GM21447 (cell line): ENCODE results near the gene CHAC1.
"Not testable (repeated sequence)": the region's sequence is repeated elsewhere in the genome, so short reads cannot be mapped to it uniquely, and the experiment has no call there.

Experiments used
- ATAC-seq: cut with Tn5 transposase; IDR thresholded peaks from one replicate; pipeline ENCODE4 v1.9.1; 2021; ENCODE audit not compliant: unreplicated experiment

CHAC1 gene

DNA sequence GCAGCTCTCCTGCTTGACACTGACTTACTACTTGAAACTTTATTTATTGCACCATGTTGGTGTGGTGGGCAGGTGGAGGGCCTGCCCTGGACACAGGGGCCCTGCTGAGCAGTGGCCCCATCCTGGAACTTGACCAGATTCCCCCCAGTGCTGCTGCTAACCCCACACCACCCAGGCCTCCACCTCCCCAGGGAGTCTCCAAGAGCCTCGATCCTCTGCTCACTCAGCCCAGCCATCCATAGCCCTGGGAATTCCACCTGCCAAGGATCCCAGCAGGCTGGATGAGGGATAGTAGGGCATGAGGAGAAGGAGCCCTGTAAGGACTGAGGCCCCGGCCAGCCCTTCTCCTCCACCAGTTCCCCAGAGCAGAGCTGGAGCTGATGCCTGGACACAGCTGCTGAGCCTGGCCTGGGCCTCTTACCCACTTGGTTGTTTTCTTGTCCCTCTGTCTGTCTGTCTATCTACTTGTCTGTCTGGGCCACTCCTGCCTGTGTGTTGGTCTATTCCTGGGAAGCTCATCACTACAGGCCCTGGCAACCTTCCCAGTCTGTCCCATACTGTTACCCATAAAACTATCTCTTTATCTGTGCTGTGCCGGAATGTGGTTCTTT, 2.8 kb downstream of the CHAC1 start:
- ATAC-seq = no peak

DNA sequence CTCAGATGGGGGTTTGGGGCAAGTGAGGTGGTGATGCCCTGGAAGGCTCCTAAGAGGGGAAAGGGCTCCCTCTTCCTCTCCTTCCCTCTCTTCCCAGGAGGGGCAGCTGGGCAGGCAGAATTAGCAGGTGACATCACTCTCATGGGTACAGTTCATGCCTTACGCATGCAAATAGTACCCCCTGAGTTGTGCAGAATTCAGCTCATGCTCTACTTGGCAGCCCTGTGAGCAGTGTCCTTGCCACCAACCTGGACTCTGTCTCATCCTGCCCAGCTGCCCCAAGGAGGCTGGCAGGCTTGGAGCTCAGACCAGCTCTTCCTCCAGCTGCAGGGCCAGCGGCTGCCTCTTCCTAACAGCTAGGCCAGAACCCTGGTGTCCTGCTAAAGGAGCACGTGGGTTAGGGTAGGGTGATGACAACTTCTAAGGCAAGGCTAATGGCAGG, 3.3 kb downstream of the CHAC1 start:
- ATAC-seq = no peak

DNA sequence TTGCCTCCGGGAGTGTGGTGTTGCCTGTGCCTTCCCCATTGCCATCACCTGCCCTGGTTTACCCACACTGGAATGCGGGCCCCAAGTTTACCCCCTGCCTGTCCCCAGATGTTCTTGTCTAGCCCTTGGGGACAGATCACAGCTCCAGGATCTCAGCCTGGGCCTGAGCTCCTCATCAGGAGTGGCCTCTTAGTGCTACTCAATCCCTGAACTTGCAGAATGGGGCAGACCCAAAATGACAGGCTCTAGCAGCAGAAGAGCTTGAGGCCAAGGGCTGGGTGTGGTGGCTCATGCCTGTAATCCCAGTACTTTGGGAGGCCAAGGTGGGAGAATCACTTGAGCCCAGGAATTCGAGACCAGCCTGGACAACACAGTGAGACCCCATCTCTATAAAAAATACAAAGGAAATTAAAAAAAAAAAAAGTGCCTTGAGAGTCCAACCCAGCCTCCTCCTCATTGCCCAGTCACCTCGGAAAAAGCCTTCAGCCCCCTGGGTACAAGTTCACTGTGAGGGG, 3.8 kb downstream of the CHAC1 start:
- no peak for ATAC-seq

DNA sequence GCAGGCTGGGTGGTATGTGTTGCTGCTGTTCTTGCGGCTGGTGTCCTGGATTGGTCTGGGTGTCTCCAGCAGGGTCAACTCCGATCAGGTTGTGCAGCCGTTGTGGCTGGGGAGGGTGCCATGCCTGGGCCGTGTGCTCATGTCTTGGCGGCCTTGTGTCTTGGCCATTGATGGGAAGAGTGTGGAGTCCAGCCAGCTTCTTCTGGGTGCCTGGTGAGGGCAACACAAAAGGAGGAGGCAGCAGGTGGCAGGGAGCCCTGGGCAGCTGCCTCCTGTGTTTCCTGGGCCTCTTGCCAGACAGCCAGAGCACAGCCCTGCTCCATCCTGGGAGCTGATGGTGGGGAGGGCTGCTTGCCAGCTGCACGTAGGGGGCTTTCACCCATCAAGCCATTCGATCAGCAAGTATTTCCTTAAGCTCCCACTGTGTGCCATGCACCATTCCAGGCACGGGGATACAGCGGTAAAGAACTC, 4.3 kb downstream of the CHAC1 start:
- ATAC-seq = no peak

DNA sequence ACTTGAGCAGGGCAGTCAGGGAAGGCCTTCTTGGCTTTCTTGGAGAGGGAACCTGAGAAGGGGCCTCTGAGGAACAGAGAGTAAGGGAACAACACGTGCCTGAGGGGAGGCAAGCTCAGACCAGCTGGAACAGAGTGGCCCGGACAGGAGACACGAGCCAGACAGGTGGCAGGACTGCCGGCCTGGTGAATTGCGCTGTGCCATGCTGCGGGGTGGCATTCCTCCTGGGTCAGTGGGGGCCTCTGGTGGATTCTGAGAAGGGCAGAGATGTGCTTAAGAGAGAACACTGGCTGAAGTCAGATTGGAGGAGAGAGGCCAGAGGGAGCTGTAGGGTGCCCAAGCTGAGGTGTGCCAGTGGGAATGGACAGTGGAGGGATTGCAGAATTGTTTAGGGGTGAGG, 4.9 kb downstream of the CHAC1 start:
- ATAC-seq = no peak

DNA sequence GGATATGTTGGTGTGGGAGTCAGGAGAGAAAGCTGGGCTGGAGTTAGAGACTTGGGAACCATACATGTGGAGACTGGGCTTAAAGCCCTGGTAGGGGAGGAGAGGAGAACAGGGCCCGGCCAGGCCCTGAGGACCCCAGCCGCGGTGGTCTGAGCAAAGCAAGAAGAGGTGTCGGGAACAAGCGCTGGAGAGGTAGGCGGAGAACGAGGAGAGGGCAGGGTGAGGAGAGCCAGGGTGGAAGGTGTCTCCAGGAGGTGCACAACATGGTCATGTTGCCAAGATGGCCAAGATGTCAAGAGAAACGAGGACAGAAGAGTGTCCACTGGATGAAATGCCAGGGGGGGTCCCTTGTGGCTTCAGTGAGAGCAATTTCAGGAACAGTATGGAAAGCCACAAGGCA, 5.5 kb downstream of the CHAC1 start:
- ATAC-seq = no peak

DNA sequence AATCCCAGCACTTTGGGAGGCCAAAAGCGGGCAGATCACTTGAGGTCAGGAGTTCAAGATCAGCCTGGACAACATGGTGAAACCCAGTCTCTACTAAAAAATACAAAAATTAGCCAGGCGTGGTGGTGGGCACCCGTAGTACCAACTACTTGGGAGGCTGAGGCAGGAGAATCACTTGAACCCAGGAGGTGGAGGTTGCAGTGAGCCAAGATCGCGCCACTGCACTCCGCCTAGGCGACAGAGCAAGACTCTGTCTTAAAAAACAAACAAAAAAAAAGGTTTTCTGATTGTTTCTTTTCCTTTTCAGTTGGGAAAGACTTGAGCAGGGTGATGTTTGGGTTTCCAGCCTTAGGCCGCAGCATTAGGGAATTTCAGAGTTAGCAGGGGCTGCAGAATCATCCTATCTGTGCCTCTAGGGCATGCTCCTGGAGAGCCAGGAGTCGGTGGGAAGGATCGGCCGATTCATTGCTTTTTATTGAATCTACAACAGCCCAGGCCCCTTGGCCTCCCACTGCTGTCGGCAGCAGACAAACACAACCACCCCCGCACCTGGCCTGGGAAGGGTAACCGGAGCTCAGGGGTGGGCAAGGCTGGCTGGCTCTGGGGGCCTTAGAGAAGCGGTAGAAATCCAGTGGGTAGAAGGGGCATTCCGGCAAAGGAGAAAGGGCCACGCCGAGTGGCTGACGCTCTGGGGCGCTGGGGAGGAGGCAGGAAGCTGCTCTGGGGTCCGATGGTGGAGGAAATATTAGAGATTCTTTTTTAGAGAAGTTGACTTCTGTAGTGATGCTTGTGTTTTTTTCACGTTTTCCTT, 6.3 kb downstream of the CHAC1 start:
- ATAC-seq = no peak

DNA sequence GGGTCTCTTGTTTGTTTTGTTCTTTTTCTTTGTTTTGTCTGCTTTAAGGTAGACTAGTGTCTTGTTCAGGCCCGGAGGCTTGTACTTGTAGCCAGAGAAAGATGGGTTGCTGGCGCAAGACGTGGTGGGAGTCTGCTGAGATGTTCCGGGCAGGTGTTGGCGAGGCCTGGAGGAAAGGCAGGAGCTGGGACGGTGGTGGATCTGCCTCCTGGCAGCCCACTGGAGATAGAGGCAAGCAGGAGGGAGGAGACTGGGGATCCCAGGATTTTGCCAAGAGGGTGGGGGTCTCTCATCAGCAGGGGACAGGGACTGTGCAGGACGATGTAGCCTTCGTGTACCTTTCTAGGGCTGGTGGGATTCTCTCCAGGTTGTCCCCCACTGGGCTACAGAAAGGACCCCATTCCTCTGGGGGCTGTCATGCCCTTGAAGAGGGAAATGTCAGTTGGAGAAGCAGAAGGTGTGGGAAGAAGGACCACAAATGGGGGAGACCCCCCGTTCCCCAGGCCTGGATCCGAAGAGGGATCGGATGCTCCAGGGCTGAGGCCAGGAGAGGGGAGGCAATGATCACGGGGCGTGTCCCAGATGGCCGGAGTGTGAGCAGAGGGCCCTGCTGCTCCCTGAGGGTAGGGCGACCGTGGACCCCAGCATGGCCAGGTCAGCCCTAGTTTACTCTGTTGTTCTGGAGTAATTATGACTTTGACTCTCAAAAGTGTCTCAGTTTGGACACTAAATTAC, 7.0 kb downstream of the CHAC1 start:
- no peak for ATAC-seq

DNA sequence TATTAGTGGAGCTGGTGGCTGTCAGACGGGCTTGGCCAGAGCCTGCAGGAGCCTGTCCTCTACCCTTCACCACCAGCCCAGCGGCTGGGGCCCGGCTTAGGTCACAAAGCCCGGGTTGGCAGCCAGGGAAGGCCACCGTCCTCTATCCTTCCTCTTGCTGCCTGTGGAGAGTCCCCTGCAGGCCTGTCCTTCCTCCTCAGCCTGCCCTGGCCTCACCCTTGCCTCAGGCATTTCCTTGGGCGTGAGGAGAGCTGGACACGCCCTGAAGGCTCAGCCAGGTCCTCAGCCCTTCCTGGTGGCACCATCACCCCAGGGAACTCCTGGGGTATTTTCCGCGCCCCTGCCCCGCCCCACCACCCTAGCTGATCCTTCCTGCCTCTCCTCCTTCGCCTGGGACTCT, 7.7 kb downstream of the CHAC1 start:
- ATAC-seq = no peak

DNA sequence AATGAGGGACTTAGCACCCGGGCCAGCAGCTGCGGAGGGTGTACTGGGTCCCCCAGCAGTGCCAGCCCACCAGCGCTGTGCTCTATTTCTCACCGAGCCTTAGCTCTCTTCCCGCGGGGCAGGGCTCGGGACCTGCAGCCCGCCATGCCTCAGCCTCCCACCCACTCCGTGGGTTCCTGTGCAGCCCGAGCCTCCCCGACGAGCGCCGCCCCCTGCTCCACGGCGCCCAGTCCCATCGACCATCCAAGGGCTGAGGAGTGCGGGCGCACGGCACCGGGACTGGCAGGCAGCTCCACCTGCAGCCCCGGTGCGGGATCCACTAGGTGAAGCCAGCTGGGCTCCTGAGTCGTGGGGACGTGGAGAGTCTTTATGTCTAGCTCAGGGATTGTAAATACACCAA, 8.5 kb downstream of the CHAC1 start:
- not testable (repeated sequence) for ATAC-seq

DNA sequence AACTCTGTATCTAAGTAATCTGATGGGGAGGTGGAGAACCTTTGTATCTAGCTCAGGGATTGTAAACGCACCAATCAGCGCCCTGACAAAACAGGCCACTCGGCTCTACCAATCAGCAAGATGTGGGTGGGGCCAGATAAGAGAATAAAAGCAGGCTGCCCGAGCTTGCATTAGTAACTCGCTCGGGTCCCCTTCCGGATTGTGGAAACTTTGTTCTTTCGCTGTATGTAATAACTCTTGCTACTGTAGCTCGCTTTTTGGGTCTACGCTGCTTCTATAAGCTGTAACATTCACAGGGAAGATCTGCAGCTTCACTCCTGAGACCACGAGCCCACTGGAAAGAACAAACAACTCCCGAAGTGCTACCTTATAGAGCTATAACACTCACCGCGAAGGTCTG, 9.0 kb downstream of the CHAC1 start:
- not testable (repeated sequence) for ATAC-seq

DNA sequence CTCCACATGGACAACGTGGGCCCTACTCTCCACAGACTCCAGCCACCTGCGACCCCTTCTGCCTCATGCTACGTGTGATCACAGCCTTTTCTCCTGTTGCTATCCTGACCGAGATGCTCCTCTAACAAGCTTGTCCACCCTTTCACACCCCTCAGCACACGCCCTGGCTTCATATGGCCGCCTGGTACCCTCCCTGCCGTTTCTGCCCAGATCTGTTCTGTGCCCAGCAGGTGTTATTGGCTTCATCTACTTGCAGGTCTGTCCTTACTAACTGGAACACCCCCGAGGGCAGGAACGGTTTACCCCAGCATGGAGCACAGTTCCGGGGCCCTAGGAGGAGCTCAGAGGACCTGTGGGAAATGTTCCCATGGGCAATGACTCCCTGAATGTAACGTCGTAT, 9.9 kb downstream of the CHAC1 start:
- no peak for ATAC-seq

DNA sequence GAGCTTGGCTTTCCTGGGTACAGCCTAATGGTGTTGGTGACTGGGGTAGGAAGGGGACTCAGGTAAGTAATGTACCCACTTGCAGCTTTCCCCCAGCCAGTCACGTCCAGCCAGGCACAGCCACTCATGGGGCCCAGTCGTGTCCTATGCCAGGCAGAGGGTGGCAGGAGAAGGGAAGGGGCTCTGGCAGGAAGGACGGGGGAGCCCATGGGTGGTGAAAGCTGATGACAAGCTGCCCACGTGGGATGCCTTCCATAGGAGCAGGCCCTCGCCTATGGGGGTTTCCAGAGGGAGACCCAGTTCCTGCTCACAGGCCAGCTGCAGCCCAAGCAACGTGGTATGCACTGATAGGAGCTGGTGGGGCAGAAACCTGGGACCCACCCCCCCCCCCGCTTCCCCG, 10.7 kb downstream of the CHAC1 start:
- no peak for ATAC-seq

DNA sequence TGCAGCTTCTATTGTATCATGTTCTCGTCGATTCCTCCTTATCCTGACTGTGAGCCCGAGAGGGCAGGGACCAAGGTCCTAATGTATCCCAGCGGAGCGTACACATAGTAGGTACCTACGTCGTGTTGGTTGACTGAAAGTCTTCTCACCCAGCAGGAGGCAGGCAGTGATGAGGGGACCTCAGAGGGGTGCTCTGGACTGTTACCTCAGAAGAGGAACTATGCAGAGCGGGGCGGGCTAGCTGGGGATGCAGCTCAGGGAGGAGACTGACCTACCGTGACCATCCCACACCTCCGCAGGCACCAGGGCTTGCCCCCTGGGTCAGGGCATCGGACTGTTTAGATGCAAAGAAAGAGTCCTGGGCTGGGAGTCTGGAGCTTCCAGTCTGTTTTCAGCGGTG, 11.4 kb downstream of the CHAC1 start:
- ATAC-seq = no peak

DNA sequence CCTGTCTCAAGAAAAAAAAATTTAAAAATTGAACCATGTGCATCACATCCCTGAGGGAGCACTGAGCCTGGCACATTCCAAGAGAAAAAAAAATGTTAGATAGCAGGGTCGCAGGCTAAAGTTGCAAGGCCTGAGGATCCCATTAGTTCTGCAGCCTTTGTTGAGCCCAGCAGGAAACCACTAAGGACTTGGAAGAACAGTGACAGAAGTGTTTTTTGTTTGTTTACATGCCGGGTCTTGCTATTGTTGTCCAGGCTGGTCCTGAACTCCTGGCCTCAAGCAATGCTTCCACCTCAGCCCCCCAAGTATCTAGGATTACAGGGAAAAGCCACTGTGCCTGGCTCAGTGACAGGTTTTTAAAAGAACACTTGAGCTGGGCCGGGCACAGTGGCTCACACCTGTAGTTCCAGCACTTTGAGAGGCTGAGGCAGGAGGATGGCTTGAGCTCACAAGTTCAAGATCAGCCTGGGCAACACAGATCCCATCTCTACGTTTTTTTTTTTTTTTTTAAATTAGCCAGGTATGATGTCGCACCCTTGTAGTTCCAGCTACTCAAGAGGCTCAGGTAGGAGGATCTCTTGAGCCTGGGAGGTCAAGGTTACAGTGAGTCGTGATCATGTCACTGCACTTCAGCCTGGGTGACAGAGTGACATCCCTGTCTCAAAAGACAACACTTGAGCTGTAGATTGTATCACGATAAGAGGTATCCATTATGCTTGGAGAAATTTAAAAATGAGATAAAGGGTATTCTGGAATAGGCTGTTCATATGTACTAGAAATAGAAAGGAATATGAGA, 15.2 kb downstream of the CHAC1 start:
- no peak for ATAC-seq

DNA sequence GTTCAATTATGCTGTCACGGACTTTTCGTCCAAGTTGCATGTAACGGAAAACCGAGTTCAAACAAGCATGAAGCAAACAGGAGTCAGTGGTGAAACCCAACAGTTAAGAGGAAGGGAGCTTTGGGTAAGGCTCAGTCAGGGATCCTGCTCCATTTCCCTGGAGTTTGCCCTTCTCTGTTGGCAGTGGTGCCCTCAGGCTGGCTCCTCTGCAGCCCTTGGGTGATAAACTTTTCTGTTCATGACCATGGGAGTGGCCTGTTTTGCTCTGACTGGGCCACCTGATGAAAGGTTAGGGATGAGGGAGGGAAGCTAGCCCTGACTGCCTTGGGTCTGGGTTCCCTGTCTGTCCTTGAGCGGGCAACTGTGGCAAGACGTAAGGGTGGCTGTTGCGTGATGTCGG, 16.1 kb downstream of the CHAC1 start:
- no peak for ATAC-seq

DNA sequence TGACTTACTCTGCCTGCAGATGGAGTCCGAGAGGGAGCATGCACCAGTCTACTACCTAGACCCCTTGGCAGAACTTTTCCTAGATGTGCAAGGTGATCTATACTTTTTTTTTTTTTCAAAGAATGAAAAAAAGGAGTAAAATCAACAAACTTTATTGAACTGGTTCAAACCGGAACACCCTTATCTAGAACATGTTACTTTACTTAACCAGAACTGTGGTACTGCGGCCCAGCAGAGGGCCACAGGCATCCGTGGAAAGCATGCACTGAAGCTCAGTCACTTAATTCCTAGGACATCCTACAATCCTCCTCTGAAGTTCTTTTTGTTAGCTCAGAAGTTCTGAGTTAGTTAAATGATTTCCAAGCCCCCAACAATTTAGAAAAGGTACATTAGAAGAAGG, 21.6 kb downstream of the CHAC1 start:
- no peak for ATAC-seq

DNA sequence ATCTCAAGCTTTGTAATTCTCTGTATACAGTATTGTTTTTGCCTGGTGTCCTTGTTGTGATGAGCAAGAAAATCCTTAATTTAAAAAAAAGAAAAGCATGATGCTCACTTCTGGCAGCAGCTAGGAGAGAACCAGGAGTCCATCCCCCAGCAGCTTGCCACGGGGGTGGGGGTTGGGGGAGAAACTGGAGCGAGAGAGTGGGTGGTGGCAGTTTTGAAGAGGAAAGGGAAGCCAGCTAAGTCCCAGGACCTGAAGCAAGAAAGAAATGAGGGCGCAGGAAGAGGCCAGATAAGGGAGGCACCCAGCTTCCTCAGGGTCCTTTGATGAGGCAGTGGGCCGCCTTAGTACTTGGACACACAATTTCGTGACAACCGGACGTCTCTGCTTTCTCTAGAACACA, 23.5 kb downstream of the CHAC1 start:
- no peak for ATAC-seq

DNA sequence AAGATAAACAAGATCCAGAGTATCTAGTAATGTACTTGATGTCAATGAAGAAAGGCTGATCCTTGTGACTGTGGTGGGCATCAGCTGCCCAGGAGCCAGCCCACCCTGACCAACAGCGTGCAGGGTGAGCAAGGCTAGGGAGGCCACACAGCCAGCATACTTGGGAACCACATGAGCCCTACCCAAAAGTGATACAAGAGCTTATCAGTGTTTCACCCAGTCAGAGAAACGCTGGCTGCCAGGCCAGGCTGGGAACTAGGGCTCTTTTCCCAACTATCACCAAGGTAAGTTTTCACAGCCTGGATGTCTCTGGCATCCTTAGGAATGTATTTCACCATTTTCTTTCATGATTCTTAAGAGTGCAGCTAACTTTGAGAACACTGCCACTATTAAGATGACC, 24.9 kb downstream of the CHAC1 start:
- ATAC-seq = no peak

DNA sequence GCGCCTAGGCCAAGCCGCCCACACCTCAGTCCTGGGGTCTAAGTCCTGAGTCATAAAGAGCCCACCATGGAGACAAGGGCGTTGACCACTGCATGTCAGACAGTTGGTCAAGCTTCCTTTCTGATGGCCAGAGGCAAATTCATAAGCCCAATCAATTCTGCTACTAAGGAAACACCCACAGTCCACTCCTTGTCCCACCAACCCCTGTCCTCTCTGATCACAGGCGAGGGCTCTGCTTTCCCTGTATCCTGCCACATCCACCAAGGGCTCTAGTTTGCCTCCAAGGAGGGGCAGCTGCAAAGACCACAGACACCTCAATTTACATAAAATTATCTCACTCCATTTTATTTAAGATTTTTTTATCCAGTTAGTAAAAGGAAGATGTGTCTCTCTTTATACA, 25.3 kb downstream of the CHAC1 start:
- ATAC-seq = no peak

DNA sequence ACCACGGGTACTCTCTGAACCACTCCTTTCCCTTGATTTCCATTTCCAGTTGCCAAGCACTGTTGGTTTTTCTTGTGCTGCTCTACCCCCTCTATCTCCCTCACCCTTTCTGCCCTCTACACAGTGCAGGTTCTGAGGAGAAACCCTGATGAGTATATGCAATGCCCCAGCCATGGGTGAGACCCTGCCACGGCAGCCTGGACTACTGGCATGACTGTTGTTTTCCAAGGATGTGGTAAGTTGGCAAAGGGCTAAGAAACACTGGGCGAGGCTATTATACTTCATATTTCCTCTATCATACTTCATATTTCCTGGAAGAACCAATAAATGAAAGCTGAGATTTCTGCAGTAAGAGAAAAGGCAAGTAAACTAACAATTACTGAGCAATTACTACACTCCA, 27.9 kb downstream of the CHAC1 start:
- no peak for ATAC-seq
